ENCODE data around the gene RAMP1.

RAMP1 gene

GRCh38 chr2:237952851-237953250, 93.4 kb downstream of the RAMP1 start:
- peaks cover 3% of the 10 kb centered on the region for H3K27me3 ChIP-seq (ENCODE audit: insufficient read depth, poor library complexity, severe bottlenecking)
- no peak overlapping the region for H3K27ac ChIP-seq (replicated peaks)
- TF ChIP-seq GABPA (IDR thresholded peaks at IDR 0.05; ENCODE audit: low read depth) (no peak), SPI1 (IDR thresholded peaks at IDR 0.05; ENCODE audit: borderline replicate concordance, low read depth) (no peak), POLR2AphosphoS5 (IDR thresholded peaks at IDR 0.05; ENCODE audit: low read depth) (no peak)
- TF ChIP-seq, protein P1, sequence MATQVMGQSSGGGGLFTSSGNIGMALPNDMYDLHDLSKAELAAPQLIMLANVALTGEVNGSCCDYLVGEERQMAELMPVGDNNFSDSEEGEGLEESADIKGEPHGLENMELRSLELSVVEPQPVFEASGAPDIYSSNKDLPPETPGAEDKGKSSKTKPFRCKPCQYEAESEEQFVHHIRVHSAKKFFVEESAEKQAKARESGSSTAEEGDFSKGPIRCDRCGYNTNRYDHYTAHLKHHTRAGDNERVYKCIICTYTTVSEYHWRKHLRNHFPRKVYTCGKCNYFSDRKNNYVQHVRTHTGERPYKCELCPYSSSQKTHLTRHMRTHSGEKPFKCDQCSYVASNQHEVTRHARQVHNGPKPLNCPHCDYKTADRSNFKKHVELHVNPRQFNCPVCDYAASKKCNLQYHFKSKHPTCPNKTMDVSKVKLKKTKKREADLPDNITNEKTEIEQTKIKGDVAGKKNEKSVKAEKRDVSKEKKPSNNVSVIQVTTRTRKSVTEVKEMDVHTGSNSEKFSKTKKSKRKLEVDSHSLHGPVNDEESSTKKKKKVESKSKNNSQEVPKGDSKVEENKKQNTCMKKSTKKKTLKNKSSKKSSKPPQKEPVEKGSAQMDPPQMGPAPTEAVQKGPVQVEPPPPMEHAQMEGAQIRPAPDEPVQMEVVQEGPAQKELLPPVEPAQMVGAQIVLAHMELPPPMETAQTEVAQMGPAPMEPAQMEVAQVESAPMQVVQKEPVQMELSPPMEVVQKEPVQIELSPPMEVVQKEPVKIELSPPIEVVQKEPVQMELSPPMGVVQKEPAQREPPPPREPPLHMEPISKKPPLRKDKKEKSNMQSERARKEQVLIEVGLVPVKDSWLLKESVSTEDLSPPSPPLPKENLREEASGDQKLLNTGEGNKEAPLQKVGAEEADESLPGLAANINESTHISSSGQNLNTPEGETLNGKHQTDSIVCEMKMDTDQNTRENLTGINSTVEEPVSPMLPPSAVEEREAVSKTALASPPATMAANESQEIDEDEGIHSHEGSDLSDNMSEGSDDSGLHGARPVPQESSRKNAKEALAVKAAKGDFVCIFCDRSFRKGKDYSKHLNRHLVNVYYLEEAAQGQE (IDR thresholded peaks at IDR 0.05; ENCODE audit: insufficient replicate concordance, low read depth), result no peak
- TF ChIP-seq, protein P2, sequence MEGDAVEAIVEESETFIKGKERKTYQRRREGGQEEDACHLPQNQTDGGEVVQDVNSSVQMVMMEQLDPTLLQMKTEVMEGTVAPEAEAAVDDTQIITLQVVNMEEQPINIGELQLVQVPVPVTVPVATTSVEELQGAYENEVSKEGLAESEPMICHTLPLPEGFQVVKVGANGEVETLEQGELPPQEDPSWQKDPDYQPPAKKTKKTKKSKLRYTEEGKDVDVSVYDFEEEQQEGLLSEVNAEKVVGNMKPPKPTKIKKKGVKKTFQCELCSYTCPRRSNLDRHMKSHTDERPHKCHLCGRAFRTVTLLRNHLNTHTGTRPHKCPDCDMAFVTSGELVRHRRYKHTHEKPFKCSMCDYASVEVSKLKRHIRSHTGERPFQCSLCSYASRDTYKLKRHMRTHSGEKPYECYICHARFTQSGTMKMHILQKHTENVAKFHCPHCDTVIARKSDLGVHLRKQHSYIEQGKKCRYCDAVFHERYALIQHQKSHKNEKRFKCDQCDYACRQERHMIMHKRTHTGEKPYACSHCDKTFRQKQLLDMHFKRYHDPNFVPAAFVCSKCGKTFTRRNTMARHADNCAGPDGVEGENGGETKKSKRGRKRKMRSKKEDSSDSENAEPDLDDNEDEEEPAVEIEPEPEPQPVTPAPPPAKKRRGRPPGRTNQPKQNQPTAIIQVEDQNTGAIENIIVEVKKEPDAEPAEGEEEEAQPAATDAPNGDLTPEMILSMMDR (IDR thresholded peaks at IDR 0.05; ENCODE audit: insufficient read depth, low read length), result no peak
- DNase-seq (ENCODE audit: low read depth in 1 of 2, low spot score in 1 of 2), result no peak
- no peak overlapping the region for H3K4me3 ChIP-seq (replicated peaks; ENCODE audit: insufficient read depth, low read length)

DNA sequence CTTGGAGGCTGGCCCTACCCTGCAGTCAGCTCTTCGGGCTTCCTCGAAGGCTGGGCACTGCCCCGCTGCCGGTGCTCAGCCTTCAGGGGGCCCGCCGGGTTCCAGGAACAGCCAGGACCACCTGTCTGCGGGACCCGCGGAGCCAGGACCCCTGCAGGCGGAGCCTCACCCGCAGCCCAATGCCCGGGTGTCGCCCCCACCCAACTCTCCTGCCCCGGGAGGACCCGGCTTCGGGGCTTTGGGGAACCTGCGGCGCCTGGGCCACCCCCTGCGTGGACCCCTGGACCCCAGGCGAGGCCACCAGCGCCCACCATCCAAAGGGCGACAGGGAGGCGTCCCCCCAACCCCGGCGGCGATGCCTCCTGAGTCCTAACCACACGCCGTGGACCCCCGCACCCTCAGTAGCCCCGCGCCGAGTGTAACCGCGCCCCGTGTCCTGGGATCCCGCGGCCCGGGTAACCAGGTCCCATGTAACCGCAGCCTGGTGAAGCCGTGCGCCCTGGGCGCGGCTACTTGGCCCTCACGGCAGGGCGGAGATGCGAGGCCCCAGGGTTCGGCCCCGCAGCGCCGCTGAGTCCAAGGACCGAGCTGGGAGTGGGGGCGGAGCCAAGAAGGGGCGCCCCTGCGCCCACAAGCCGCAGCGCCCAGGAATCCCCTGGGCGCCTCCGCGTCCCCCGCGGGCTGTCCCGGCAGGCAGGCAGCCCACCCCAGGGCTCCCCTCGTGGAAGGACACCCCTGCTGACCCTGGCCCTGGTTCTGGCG, 96.4 kb downstream of the RAMP1 start:
- Histone ChIP-seq H3K27ac (replicated peaks) (no peak overlapping the region), H3K27me3 (ENCODE audit: insufficient read depth, poor library complexity, severe bottlenecking) (peaks cover 3% of the 10 kb centered on the region), H3K4me3 (replicated peaks; ENCODE audit: insufficient read depth, low read length) (no peak overlapping the region)
- DNase-seq (ENCODE audit: low read depth in 1 of 2, low spot score in 1 of 2), result no peak
- no peak for TF ChIP-seq GABPA (IDR thresholded peaks at IDR 0.05; ENCODE audit: low read depth)
- TF ChIP-seq SPI1 (IDR thresholded peaks at IDR 0.05; ENCODE audit: borderline replicate concordance, low read depth), result no peak
- no peak for TF ChIP-seq POLR2AphosphoS5 (IDR thresholded peaks at IDR 0.05; ENCODE audit: low read depth)
- TF ChIP-seq, protein P2 (IDR thresholded peaks at IDR 0.05; ENCODE audit: insufficient read depth, low read length), result no peak
- TF ChIP-seq, protein P1 (IDR thresholded peaks at IDR 0.05; ENCODE audit: insufficient replicate concordance, low read depth), result no peak

- Histone ChIP-seq H3K4me3 (replicated peaks; ENCODE audit: insufficient read depth, low read length) (no peak overlapping the region), H3K27me3 (ENCODE audit: insufficient read depth, poor library complexity, severe bottlenecking) (peaks cover 3% of the 10 kb centered on the region), H3K27ac (replicated peaks) (no peak overlapping the region)
- TF ChIP-seq POLR2AphosphoS5 (IDR thresholded peaks at IDR 0.05; ENCODE audit: low read depth) (no peak), SPI1 (IDR thresholded peaks at IDR 0.05; ENCODE audit: borderline replicate concordance, low read depth) (no peak), GABPA (IDR thresholded peaks at IDR 0.05; ENCODE audit: low read depth) (no peak)
- TF ChIP-seq, protein P2 (IDR thresholded peaks at IDR 0.05; ENCODE audit: insufficient read depth, low read length), result no peak
- TF ChIP-seq, protein P1 (IDR thresholded peaks at IDR 0.05; ENCODE audit: insufficient replicate concordance, low read depth), result no peak
- DNase-seq (ENCODE audit: low read depth in 1 of 2, low spot score in 1 of 2), result no peak
Measured at GRCh38 chr2:237956402-237956736, 96.9 kb downstream of the RAMP1 start.

Measured in HL-60 (cell line).